Activated naive CD4-positive, alpha-beta T cell (primary cell): ENCODE data around the gene TMA7.

Experiments
- DNase-seq, 4 experiments: peaks; one replicate each; lab custom pipeline; 2025; lab: John Stamatoyannopoulos, UW

TMA7 gene

DNA sequence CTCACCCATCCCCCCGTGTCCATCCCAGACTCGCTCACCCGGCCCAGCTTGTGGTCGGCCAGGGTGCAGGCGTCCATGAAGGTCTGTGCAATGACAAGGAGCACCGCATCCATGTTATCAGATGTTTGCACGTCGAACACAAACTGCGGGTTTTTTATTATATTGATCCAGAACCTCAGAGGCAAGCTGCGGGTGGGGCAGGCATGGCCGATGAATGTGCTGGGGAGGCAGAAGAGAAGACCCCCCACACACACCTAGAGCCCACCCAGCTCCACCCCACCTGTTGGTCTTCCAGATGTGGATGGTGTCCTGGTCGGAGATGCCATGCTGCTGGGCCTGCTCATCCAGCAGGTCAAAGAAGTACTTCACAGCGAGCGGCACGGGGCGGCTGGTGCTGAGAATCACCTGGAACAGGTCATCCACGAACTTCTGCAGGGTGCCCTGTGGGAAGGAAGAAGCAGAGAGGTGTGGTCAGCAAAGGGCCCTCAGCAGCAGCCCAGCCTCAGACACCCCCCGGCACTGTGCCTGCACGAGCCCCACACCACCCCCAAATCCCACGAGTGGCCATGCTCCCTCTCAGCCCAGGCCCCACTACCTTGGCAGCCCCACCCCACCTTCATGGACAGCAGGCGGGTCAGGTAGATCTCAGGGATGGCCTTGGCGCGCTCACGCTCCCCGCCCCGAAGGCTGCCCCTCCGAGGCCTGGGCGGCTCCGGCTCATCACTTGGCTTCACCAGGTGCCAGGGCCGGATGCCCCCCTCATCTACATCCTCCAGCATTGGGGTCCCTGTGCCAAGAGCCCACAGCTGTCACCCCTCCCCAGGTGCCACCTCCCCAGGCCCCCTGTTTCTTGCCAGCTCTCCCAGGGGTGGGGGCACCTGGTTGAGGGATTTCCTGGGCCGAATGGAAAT, 30.5 kb upstream of the TMA7 start:
- DNase-seq, result no peak

DNA sequence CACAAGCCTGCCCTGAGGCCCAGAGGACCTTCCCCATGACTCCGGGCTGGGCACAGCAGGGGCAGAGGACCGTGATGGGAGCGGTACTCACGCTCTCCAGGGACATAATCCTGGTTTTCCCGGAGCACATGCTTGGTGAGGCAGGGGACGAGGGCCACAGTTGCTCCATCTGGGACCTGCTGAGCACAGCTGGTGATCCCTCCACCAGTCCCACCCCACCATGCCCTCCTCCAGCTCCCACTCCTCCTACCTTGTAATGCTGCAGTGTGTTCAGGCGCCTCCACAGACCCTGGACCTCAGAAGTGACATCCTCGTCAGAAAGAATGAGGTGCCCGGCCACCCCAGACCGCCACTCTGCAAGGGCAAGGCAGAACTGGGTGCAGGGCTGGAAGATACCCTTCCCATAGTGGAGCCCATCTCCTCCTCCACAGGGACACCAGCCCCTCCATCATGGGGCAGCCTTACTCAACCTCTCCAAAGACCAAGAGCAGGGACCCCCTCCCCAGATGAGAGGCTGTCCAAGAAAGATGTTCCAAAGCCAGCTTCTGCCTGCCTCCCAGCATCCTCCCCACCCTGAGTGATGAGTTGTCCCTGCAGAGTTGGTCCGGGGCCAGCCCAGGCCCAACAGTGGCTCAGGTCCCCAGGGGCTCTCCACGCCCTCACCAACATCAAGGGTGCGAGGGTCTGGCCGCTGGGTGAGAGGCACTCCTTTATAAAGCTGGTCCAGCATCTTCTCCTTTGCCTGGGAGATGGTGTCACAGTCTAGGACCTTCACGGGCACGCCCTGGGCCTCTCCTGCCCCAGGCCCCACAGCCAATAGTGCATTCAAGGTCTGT, 29.6 kb upstream of the TMA7 start:
- no peak for DNase-seq

DNA sequence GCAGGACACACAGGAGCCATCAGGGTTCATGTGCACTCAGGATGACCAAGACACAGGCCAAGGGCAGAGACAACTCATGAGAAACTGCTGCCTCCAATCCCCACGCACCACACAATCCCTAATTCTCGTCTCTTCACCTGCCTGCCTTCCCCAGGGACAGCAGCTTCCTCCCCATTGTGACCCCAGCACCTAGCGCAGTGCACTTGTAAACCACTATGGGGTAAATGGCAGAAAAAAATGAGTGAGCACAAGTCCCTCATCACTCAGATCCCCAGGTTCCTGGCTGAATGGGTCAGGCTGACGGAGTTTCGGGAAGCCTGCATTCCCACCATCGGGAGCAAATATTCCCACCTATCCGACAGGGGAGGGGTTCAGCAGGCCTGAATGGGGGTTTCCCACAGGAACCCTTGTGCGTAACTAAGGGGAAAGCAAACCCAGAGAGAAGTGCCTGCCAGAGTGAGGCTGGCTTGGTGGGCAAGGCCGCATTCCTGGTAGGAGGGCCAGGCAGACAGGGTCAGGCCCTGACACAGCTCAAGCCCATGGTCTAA, 28.9 kb upstream of the TMA7 start:
- no peak for DNase-seq

DNA sequence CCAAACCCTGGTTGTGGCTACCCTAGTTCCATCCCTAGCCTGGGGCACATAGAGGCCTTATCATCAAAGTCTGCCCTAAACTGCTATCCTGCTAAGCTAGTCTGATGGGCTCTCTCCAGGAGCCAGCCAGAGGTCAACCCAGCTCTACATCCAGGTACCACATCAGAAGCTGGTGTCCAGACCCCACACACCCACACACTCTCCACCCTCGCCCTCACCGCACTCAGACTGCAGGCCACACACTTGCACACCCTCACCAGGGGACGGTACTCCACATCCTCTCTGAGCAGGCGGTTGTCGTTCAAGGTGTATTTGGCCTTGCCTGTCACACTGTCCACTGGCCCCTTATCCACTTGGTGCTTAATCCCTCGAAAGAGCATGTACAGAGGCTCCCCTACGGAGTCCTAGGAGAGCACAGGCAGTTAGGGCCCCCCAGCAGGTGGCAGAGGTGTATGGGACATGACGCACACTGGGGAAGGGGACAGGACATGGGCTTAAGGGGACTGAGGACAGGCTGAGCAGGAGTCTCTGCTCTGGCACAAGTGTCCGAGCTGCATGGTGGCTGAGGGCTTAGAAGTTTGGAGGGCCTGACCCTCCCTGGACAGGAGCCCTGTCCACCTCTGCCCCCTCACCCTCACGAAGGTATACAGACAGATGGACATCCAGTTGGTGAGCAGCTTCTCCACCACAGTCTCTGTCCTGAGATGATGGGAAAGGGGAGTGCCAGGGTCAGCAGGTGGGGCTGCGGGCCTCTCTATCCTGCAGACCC, 28.3 kb upstream of the TMA7 start:
- no peak for DNase-seq

DNA sequence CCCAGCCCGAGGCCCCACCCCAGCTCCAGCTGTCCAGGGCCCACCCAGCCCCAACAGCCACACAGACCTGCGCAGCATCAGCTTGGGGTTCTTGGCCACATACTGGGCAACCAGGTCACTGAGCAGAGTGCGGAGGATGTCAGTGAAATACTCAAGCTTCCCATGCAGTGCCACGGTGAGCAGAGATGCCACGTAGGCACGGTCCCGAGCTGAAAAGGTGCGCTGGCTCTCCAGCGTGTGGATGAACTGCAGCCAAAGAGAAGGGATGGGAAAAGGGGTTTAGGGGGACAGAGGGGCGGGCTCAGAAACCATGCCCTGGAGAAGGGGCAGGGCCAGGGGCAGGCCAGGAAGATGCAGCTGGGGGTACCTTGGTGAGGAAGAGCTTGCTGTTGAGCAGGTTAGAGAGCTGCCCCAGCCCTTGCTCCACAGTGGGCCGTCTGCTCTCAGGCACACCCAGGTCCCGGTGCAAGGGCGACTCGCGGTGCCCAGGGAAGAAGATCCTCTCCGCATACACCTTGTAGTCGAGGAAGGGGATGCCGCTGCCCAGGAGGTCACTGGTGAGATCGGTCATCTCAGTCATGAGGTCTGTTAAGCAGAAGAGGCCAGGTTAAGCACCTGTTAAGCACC, 27.6 kb upstream of the TMA7 start:
- no peak for DNase-seq

DNA sequence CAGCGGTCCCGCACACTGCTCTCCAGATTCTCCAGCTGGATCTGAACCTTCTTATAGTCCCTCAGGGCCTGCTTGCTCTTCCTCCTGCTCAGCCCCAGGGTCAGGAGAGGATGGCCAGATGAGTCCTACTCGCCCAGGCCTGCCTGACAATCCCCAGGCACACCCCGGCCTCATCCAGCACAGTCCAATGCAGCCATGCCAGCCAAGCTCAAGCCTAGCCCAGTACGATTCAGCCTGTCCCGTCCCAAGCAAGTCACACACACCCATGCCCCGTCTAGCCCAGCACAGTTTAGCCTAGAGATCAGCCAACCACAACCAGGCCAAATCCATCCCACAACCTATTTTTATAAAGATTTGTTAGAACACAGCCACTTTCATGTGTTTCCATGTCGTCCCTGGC, 27.0 kb upstream of the TMA7 start:
- DNase-seq, result no peak

DNA sequence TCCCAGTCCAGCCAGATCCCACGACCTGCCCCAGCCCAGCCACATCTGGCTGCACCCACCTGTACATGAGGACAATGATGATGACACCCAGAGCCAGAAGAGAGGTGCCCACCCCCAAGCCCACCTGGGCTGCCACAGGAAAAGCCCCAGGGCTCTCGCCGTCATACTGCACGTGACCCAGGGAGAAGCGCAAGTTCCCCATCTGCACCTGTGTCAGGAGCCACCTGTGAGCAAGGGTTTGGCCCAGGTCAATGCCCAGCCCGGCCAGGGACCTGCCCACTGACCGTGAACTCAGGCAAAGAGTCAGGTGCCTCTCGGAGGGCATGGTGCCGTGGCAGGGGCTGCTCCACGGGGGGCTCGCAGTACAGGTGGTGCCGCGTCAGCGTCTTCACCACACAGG, 26.4 kb upstream of the TMA7 start:
- no peak for DNase-seq

DNA sequence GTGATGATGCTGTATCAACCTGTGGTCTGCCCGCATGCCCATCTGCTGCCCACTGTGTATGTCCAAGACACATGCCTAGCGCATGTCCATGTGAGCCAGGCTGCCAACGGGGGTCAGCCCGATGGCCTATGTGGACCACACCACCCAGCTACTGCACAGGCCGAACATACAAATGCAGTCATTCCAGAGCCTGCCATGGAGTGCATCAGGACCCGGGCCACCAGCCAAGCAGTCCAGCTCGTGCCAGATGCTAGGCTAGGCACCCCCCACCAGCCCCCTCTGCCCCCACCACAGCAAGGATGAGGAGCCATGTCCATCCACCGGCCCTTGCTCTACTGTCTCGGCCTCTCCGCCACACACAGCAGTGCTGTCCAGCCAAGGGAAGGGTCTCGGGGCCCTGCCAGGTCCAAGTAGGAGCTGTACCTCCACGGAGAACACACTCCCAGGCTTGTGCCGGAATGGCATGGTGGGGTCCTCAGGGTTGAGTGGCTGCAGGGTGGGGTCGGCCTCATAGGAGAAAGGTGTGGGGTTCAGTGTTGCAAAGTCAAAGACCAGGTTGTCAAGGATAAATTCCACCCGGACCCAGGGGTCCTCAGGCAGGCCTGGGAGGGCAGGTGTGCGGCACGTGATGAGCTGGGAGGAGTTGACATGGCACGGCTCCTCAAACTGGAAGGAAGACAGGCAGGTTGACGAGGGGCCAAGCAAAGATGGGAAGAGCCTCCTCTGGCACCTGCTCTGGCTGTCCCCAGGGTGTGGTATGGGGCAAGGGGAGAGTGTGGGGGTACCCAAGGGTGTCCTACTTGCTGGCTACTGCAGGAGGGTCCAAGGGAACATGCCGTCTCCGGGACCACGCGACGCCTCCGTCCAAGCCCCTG, 25.4 kb upstream of the TMA7 start:
- no peak for DNase-seq

DNA sequence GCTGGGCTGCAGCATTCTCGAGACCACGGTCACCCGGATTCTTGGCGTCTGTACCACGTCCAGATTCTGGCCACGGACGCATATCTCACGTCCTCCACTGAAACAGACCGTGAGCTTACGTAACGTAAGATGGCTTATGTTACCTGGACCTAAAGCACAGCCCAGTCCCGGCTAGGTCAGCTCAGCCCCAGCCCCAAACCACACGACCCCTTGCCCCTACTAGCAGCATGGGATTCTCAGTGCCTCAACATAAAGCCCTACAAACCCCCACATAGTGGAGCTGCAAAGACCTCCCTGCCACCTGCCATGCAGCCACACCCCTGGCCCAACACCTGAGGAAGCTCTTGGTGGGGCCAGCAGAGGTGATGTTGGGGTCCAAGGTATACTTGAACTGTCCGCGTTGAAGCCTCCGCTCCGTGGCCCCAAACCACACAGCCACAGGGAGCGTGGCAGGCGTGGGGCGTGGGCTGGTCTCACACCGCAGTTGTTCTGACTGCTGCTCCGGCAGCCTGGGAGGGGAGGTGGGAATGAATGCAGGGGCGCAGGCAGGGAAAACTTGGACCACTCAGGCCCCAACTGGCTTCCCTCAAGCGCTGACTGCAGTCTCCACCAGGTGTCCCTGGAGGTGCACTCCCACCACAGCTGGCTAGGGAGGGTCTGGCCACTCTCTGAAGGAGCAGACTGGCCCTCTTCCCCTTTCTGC, 24.7 kb upstream of the TMA7 start:
- DNase-seq, result no peak

DNA sequence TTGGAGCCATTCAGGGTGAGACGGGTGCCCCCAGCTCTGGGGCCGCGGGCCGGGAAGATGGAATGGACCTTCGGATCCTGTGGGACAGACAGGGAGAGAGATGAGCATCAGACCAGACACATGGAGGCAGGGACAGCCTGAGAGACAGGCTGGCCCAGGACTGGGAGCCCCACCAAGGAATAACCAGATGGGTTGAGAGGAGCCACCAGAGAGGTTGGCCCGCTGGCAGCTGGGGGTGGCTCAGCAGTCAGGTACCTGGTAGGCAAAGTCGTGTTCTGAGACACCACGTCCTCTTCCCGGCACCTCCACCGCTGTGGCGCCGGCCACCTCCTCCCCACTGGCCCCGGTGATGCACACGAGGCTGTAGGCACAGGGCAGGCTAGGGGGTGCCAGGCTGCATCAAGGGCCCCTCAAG, 24.0 kb upstream of the TMA7 start:
- DNase-seq, result no peak

DNA sequence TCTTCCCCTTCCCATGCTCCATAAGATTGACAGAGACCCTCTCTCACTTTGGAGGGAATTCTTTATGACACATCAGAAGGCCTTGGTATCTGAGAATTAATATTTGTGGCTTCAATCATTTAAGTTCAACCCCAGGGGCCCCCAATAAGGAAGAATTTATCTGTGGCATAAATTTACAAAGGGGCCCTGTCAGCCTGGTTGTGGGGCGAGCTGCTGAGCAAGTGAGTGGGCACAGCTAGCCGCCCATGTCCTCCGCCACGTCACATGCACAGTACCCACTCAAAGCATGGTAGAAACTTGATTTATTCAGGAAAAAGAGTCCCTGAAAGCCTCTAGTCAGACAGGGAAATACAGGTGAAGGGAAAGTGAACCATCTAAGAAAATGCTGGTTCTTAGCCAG, 23.5 kb upstream of the TMA7 start:
- DNase-seq, result no peak

DNA sequence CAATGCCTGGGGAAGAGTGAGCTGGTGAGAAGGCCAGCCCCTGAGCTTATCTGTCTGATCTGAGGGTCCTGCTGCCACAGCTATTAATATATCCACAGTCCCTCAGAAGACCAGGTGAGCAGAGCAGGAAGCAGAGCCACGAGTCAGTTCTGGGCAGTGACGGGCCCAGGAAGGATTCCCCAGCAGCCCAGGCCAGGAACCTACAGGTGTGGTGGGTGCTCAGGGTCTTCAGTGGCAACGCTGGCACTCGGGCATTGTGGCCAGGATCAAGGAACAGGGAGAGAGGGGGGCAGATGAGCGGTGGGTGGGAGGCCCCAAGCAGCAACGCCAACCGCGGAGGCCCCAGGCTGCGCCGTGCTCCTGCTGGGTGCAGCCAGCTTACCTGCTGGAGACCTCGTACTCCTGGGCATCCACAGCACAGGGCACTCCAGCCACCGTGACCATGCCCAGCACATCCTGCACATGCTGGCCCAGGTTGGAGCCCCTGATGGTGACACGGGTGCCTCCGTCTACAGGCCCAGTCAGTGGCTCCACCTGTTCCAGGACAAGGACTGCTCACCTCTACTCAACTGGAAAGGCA, 22.4 kb upstream of the TMA7 start:
- no peak for DNase-seq

DNA sequence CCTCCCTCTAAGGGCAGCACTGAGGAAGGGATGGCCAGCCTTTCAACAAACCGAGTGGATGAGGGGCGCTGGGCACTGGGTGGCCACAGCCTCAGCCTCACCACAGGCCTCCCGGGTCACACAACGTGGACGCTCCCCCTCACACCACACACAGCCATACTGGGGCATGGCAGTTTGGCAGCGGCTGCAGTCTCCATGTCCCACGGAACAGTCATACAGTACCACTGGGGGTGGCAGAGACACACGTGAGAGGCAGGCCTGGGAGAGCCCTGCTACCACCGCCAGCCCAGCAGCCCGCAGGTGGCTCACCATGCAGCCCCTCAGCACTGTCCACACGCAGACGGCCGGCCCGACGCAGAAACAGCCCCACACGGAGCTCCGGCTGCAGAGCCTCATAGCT, 21.9 kb upstream of the TMA7 start:
- DNase-seq, result no peak

DNA sequence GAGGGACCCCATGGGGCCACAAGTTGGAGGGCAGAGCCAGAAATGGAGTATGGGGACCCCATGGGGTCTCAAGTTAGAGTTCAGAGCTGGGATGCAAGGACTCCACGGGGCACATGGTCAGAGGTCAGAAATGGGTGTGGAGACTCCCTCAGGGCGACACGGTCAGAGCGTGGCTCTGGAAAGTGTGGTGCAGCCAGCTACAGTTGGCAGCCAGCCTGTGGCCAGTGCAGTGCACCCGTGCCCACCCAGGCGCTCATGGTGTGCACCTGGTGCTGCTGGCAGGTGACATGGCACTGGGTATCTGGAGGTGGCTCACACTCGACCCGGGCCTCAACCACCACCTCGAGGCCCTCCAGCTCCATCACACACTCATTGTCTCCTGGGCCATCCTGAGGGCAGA, 21.4 kb upstream of the TMA7 start:
- no peak for DNase-seq

DNA sequence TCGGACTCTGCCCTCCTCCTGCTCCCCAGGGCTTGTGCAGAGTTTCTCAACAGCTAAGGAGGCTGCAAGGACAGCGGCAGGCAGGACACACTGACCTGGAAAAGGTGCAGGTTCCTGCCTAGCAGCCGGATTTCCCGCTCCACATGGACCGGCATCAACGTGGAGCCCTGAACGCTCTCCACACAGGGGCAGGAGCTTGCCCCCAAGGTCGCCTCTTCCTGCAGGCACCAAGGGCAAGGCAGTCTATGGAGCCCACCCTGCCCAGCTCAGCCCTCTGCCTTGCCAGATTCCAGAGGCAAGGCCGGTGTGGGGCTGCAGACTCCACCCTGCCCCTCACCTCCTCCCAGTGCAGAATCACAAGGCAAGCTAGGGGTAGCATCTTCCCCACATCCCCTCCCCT, 20.9 kb upstream of the TMA7 start:
- no peak for DNase-seq

DNA sequence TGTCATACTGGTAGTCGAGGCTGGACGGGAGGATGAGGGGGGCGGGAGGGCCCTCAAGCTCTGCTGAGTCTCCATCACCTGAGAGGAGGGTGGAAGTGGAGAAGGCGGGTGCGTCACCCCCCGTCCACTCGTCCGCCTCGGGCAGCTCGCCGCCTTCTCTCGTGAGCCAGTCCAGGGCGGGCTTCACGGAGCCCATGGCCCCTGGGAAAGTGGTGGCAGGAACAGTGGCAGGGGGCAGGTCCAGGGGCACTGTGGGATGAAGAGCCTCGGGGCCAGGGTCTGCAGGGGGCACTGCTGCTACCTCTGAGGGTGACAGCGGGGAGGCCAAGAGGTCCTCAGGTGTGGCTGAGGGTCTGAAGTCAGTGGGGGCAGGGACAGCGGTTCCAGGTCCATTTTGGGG, 20.5 kb upstream of the TMA7 start:
- no peak for DNase-seq

DNA sequence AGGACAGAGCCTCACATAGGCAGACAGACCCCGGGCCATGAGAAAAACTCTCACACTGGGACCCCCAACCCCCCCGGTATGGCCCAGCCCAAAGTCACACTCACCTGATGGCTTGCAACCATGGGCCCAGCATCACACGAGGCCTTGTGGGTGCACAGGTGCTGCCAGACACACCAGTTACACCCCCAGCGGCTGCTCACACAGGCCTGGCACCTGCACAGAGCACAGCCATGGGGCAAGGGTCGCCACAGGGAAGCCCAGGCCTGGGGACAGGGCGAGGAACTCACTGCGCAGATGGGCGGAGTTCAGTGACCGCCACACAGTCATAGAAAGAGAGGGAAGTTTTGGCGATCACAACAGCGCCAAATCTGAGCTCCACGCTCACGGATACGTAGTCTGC, 19.5 kb upstream of the TMA7 start:
- no peak for DNase-seq

DNA sequence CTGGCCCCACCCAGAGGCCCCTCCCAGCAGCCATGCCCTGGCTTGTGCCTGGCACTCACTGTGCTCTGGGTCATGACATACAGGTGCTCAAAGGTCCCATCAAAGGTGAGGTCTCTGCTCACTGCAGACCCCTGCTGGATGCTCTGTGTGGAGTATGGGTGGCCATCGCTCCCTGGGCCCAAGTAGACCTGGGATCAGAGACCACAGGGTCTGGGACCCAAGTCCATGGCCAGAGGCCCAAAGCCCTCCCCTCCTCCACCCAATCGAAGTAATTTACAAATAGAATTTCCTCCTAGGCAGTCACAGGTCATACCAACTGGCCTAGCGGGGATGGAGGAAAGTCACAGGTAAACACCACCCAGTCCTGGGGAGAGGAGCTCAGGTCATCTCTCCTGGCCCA, 17.8 kb upstream of the TMA7 start:
- no peak for DNase-seq

DNA sequence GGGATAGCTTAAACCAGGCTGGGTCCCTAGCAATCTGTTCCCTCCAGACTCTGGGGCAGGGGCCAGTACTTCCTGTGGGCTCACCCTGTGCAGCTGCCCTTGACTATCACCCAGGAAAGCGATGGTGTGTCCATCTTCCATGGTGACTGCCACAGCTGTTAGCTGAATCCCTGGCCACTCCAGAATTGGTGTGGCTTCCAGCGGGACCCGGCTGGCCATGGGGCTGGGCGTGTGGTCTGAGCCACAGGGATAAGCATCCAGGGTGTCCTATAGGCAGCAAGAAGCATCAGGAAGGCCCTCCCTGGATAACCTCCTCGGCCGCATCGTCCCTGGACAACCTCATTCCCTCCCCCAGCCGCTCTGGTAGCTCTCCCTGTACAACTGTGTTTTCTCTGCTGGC, 17.4 kb upstream of the TMA7 start:
- no peak for DNase-seq
